ENCODE data around the gene PRRT3. TPM values are rescaled to one million over a fixed set of nuclear protein-coding genes. Genes with fewer than 3 reads are reported as not detected.
A peak's percentile ranks its signal among the peaks of the same experiment; 100 is the strongest.

PRRT3 gene
- total and polyA plus RNA-seq, 9 of the 15 experiments (the other 6 are each of a cell fraction or from before 2014, with no cell fraction given): 0.06 to 1.9 (median 1.2) TPM

- TF ChIP-seq MGA (IDR thresholded peaks at IDR 0.05) (peak; percentile 12; the same call in 1 of the 2 replicates), KDM2B (CRISPR knock-in tag; IDR thresholded peaks at IDR 0.05) (no peak)
These were observed 49.6 kb downstream of the PRRT3 start, which contains the start of gene IL17RE (continued) for GRCh38 chr3:9902372-9903237.

Data from K562 (cell line).